H1 (cell line): Measurements from ENCODE around the gene TELO2. TPM values are rescaled to one million over a fixed set of nuclear protein-coding genes. Genes with fewer than 3 reads are reported as not detected.

ENCODE experiments used
- CHD7 ChIP-seq: fragments of 300-600 bp; sonication (generic); IDR thresholded peaks from 2 replicates; pipeline ENCODE4 v1.7.1; 2012; ENCODE audit warnings: low read length, moderate library complexity, mild to moderate bottlenecking, inconsistent platforms; ENCODE audit not compliant: insufficient replicate concordance
- CTCF ChIP-seq, 3 experiments: IDR thresholded peaks; 1 replicate in 2 of 3; 2 replicates in 1 of 3; pipeline versions ENCODE4 v1.5.1 to v1.6.1; 2011; ENCODE audit warnings: low read length in 3 of 3, mild to moderate bottlenecking in 3 of 3, inconsistent platforms in 2 of 3, low read depth in 1 of 3, moderate library complexity in 1 of 3; ENCODE audit not compliant: insufficient read depth in 1 of 3; ENCODE audit errors: control extremely low read depth in 1 of 3
- E2F6 ChIP-seq: IDR thresholded peaks from 2 replicates; pipeline ENCODE4 v1.6.1; 2012; ENCODE audit warnings: inconsistent platforms
- RAD21 ChIP-seq, 2 experiments: IDR thresholded peaks in 1 of 2; conservative IDR thresholded peaks in 1 of 2; 2 replicates each; pipeline ENCODE4 v1.6.1; 2011; ENCODE audit warnings: low read depth in 2 of 2, low read length in 2 of 2, improper control_type of control experiment in 1 of 2, inconsistent platforms in 1 of 2, mild to moderate bottlenecking in 1 of 2, moderate library complexity in 1 of 2
- polyA plus RNA-seq, 7 experiments: library from polyadenylated mRNA; depleted of rRNA in 3 of 7; stranded (reverse) in 5 of 7; unstranded in 2 of 7; fragments of >200 nt in 5 of 7; fragments of 200-250 nt in 2 of 7; gene quantifications; 1 replicate in 5 of 7; 2 replicates in 1 of 7; 4 replicates in 1 of 7; pipeline versions ENCODE4 v1.2.1 to v1.2.3, GENCODE V29; 2011 to 2013; ENCODE audit warnings: missing spikeins in 2 of 7, mixed read lengths in 2 of 7
- total RNA-seq: library from RNA; stranded (reverse); fragmentation: NEBNext Ultra II Directional; extraction: Animal tissue kit (Norgen Biotek cat#: 25700); gene quantifications from 2 replicates; pipeline ENCODE4 v1.2.1, GENCODE V29; 2021

The TELO2 gene
- total and polyA plus RNA-seq, 2 of the 8 experiments (the other 6 are each of a cell fraction or from before 2014, with no cell fraction given) = 39.3 to 64.8 TPM

- TF ChIP-seq CHD7 = no peak
- no peak for TF ChIP-seq RAD21 (IDR thresholded peaks at IDR 0.05 in 1 of 2, conservative IDR thresholded peaks at IDR 0.05 in 1 of 2; ENCODE audit: low read depth in 2 of 2, low read length in 2 of 2)
- TF ChIP-seq CTCF (IDR thresholded peaks at IDR 0.05; ENCODE audit: control extremely low read depth in 1 of 3, insufficient read depth in 1 of 3, low read depth in 1 of 3, low read length in 3 of 3) = no peak
- 0 out of 2 replicates have a peak, but pooled peaks have one; percentile 16 for TF ChIP-seq E2F6
These were observed 4.1 kb upstream of the TELO2 start (continued) for GRCh38 chr16:1489077-1489476.
